ENCODE measurements around the gene FAM170B.

Gene FAM170B

DNA sequence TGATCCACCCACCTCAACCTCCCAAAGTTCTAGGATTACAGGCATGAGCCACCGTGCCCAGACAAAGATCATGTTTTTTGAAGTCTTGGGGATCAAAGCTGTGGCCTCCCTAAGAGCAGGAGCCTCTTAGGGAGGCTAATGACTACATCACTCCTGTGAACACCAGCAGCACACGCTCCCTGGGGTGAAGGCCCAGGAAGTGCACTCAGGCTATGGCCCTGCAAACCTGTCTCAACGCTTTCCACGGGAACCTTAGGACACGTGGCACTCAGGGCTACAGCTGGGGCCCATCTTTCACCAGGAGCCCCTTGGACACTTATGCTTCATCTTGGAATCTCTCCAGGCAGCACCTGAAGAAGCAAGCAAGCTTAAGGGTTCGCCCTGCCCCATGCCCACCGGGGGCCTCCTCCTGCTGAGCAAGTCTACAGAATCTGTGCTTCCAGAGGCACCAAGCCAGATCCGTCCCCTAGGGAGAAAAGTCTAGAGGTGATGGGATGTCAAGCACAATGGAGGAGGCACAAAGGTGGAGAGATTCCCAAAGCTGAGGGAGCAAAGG, 36.9 kb downstream of the FAM170B start:
- DNase-seq: no peak

DNA sequence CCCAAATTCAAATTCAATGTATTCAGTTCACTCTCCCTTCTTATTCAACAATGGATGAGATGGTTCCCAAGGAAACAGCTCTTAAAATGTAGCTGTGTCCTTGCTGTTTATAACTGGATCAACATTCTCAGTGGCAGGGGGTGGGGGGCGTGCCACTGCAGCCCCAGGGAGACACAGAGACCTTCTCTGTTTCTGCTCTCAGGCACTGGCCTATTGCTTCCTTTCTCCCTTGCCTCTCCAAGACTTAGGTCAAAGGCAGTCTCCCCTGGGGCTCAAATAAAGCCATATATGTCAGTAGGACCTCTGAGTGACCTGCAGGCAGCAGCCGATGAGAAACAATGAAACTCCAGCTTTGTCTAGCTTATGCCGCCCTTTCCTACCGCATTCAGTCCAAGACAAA, 39.2 kb downstream of the FAM170B start:
- DNase-seq: no peak

DNA sequence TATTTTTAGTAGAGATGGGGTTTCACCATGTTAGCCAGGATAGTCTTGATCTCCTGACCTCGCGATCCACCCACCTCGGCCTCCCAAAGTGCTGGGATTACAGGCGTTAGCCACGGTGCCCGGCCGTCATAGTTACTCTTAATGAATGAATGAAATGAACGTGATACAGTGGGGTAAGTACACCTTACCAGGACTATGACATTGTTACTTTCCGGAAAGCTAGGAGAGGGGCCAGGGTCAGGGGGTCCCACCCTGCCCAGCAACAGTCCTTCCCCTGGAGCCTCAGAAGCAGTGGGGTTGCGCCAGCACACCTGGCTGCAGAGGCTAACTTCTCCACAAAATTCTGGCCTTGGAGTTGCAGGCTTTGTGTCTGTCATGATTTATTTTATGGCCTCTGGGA, 39.9 kb downstream of the FAM170B start:
- no peak for DNase-seq

- DNase-seq: no peak
Observed at GRCh38 chr10:49092477-49092876, 41.3 kb downstream of the FAM170B start.

- DNase-seq: no peak
Observed at GRCh38 chr10:49091450-49092210, 42.2 kb downstream of the FAM170B start.

- DNase-seq: no peak
Observed at GRCh38 chr10:49090696-49091380, 43.0 kb downstream of the FAM170B start.

DNA sequence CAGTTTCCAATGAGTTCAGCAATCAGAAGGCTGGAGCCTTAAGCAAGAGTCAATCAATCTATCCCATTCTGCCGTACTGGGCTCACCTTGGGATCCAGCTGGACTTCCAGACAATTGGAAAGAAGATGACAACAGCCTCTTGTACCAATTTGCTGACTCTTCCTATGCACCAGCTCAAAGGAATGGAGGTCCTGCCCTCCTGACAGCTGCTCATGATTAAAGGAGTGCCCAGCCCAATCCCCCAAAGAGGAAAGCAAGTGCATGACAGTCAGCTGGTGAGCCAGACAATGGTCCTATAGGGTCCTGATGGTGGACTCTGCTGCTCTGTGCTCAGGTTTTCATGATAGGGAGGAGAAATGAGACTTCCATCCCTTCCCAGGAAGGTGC, 43.6 kb downstream of the FAM170B start:
- DNase-seq: no peak

GRCh38 chr10:49089557-49090188, 44.1 kb downstream of the FAM170B start:
- no peak for DNase-seq

DNA sequence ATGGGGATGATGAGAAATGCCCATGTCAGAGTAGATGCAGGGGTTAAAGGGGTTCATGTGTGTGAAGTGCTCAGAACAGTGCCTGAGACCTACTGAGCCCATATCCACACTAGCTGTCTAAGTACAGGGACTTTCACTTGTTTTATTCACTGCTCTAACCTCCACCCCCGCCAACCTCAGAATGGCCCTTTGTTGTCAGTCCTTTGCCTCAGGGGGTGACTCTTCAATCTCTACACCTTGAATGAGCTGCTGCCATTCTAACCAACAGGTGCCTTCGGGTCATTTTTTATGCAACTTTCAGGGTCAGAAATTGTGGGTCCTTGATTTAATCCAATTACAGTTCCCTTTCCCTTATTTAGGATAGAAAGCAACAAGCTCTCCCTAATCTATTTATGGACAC, 44.7 kb downstream of the FAM170B start:
- no peak for DNase-seq

GRCh38 chr10:49086889-49087288, 46.9 kb downstream of the FAM170B start:
- no peak for DNase-seq

DNA sequence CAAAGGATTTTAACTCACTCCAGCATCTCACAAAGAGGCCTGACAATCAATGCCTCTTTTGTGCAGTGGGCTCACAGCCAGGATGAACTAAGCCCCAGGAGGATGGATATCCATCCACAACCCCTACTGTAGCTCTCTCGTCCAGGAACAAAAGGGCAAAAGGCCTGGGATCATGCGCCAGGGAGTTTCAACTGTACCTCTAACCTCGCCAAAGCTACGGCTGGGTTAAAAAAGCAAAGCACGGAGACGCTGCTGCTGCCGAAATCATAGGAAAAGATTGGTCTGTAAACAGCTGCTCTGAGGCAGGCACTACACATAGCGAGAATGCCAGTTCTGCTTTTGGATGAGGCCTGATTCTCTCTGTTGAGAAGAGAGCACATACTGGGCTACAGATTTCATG, 50.6 kb downstream of the FAM170B start:
- peak; percentile 41 for DNase-seq

DNA sequence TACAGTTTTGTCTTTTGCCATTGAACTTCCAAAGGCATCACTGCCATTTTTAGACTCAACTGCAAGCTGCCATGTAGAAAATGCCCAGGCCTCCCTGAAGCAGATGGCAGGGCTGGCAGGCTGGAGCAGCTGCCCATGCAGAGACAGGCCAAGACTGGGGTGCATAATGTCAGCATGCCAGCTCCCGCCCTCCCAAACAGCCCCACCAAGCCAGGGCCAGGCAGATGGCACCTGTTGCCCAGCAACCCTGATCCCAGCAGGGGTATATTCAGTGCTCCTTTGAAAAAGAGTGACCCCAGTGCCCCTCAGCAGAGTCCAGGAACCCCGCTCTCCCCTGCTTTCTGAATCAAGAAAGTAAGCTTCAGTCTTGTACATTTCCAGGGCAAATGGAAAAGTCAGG, 51.1 kb downstream of the FAM170B start:
- DNase-seq: peak; percentile 67

GRCh38 chr10:49081547-49082275, 52.1 kb downstream of the FAM170B start:
- peak; percentile 59 for DNase-seq

Data from femur (tissue), 1 donor.